NCI-H345 treated with DMSO at 0.1 percent for 48 hours (cell line): ENCODE data around the gene DLX3.

Experiments used
- DNase-seq: peaks from one replicate; lab custom pipeline; 2025; ENCODE audit not compliant: unreplicated experiment; lab: John Stamatoyannopoulos, UW

The DLX3 gene

DNA sequence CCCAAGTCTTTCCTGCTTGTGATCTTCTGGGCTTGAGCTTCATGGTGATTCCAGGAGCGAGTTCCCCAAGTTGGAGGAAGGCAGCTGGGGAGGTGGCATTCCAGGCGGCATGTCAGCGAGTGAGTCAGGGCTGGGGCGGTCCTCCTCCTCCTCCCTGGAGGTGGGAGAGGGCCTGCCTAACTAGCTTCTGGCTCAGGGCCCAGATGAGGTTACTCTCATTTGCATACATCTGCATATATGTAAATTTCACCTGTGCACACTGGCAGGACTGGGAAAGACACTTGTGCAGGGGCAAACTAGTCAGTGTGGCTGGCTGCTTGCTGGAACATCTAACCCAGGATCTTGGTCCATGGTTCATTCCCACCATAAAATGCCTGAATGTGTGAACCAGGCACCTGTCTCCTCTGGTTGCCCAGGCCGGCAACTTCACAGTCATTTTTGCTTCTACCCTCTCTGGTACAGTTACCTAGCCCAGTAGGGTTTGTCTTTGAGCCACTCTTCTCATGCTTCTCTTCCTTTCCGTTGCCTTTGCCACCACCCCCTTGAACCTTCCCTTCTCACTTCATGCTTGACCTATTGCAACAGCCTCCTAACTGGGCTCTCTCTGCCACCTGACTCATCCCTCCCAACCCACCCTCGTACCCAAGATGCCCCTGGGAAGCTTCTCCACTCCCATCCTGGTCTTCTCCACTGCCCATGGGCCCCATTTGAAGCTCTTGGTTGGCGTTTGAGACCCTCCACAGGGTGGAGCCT, 35.7 kb downstream of the DLX3 start:
- no peak for DNase-seq

DNA sequence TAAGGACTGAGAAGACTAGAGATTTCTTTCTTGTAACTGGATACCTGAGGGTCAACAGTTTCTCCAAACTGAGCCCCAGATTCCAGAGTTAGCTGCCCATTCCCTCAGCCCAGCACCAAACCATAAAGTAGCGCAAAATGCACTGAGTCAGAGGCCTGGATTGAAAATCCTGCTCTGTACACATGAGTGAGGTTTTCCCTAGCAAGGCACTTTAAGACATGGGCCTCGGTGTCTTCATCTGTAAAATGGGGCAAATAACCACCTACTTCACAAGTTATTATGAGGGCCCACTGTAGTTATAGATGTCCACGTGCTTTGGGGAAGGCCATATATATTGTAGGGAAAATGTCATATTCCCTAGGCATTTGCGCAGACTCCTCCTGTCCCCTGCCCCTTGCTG, 36.3 kb downstream of the DLX3 start:
- no peak for DNase-seq

GRCh38 chr17:49957350-49957749, 37.7 kb downstream of the DLX3 start:
- no peak for DNase-seq

DNA sequence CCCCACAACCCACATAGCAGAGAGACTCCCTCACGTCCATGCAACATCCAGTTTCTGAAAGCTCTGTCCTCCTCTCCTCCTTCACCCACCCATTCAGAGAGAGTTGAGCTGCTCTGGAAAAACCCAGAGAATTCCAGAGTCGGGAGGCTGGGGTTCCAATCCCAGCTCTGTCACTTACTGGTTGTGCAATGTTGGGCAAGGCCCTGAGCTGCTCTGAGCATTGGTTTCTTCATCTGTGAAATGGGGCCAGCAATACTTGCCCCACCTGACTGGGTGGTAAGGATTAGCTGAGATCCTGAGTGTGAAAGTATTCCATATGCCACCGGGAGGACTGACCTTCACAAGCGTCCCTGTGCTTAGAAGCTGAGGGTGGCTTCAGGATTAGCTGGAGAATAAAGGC, 38.2 kb downstream of the DLX3 start:
- DNase-seq = no peak

DNA sequence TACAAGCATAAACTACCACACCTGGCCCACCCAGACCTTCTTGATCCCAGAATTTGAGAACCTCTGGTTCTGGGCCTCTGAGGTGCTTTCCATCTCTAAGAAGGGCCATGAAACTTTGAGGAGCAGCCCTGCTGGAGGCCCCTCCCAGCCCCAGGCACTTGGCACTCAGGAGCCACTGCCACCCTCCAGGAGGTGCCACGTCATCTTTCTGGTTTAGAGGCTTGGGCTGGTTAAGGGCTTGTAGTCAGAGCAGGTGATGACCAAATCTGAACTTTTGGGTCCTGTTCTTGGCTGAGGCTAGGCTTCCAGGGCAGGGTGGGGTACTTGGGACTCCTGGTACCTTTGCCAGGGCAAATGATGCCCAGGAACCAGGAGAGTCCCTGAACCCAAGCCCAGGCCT, 39.9 kb downstream of the DLX3 start:
- DNase-seq = no peak

- no peak for DNase-seq
Observed at GRCh38 chr17:49952912-49953497, 42.0 kb downstream of the DLX3 start.

DNA sequence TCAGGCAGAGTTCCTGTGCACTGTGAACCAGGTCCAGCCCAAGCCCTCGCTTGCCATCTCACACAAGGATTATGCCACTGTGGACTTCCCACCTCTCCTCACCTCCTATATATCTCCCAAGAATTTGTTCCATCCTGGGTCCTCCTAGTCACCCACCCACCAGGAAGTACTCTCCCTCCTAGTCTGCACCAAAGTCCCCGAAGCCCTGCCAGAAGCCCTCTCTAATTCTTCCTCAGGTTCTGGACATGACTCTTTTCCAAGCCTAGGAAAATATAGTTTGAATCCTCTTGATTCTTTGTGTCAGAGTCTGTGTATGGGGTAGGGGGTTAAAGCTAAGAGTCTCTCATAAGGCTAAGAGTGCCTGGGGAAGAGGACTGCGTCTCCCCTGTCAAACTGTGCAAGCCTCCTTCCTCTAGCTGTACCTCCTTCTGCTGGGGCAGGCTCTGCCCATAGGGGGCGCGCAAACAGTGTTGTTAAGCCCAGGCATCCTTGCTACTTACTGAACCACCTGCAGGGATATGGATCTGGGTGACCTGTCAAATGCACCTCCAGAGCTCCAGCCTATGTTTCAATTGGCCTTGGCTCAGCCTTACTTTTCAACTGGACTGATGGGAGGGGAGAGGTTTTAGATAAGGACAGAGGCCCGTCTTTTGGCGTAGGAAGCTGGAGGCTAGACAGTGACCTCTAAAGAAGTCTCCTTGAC, 42.7 kb downstream of the DLX3 start:
- peak; percentile 24 for DNase-seq

DNA sequence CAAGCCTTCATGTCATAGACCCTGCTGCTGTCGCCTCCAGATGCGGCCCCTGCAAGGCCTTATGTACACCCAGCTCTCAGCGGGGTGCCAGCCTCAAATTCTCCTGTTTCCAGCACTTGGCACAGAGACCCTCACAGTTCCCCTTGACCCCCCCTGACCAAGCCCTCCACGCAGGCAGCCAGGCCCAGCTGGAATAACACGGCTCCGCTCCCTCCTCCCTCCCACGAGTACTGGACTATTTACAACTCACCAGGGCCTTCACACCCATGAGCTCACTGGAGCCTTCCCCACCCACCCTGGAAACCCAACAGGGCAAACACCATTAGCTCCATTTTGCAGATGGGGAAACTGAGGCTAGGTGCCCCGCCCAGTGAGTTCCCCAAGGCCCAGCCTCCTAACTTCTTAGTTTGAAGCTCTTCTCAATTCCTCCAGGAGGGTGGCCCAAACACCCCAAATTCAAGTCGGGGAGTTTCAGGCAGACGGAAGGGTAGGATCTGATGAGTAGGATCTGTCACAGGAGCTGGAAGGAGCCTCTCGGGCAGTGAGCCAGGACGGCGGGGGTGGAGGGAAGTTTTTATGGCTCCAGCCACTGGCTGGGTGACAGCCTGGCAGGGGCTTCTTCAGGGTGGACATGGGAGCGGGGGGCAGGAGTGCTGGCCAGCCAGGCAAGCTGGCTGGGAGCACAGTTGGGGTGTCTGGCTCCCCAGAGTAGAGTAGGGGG, 43.5 kb downstream of the DLX3 start:
- no peak for DNase-seq

- DNase-seq = no peak
Observed at GRCh38 chr17:49949634-49950033, 45.4 kb downstream of the DLX3 start.

DNA sequence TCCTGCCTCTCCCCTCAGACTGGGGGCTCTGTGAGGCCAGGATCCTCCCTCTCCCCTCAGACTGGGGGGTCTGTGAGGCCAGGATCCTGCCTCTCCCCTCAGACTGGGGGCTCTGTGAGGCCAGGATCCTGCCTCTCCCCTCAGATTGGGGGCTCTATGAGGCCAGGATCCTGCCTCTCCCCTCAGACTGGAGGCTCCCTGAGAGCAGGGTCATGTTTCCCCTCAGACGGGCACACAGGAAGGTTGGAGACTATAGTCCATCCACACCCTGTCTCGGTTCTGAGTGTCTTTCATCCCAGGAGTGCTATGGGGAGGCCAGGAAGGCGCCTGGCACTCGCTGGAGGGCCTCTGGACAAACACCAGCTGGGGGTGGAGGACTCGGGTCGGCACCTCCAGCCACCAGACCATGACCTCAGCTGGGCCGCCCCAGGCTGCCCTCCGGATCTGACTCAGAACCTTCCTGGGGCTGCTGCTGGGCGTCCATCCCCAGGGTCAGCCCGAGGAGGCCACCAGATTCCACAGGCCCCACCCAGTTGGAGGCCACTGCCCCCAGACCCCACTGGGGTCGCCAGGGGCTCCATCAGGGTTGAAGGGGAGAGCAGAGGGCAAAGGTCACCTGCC, 48.0 kb downstream of the DLX3 start:
- DNase-seq = no peak

DNA sequence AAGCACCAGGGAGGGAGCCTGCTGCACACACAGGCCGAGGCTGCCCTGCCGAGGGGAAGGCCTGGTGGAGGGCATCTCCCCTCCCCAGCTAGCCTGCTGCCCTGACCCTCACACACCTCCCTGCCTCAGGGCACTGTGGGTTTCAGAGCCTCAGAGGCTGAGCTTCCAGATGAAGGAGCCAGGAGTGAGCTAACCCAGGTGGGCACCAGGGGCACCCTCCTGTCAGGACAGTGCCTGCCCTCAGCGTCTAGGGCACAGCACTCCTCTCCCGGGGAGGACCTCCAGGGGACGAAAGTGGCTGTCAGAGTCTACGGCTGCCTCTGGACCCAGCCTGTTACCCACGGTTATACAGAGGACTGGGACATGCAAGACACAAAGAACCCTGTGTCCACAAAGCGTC, 48.8 kb downstream of the DLX3 start:
- no peak for DNase-seq

DNA sequence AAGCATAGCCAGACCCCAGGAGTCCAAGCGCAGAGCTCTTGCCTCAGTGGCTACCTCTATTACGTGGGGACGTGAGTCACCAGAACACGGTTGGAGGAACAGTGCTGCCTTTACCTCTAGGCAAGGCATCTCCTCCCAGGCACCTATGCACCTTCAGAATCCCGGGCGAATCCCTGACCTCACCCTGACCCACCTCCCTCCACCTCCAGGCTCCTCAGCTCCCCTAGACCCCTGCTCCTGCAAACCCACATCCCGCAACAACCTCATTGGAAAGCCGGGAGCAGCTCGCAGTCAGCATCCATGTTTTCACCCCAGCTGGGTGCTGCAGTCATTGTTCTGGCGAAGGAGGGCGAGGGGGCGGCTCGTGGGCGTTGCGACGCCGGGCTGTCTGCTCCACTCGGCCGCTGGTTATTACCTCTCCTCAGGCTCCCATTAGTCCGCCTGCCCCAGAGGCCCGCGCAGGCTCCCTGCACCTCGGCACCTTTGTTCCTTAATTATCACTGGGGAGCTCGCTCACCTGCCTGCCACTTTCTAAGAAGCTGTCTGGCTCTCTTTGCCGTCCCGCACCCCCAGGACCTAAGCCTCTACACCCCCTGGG, 50.7 kb downstream of the DLX3 start:
- DNase-seq = no peak

- DNase-seq = no peak
Observed at GRCh38 chr17:49942947-49943346, 52.1 kb downstream of the DLX3 start.

DNA sequence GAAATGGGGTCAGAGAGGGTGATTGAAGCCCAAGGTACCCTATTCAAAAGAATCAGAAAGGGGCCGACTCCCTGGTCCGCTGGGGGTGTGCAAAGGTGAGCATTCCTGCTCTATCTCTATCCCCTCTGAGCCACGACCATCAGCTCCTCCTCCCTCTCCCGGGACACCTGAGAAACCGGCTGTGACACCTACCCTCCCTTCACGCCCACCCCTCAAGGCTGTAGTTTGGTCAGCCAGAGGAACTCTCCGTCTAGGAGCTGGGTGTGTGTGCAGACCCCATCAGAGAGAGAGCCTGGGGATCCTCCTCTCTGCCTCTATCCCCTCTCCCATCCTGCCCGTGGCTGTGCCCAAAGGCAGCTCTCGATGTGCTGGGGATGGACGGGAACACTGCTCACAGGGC, 53.6 kb downstream of the DLX3 start:
- DNase-seq = no peak
